Effector CD8-positive, alpha-beta T cell (primary cell): Measurements from ENCODE around the gene IL1A.

ENCODE experiments used
- DNase-seq: peaks from one replicate; lab custom pipeline; 2025; lab: John Stamatoyannopoulos, UW

The IL1A gene

DNA sequence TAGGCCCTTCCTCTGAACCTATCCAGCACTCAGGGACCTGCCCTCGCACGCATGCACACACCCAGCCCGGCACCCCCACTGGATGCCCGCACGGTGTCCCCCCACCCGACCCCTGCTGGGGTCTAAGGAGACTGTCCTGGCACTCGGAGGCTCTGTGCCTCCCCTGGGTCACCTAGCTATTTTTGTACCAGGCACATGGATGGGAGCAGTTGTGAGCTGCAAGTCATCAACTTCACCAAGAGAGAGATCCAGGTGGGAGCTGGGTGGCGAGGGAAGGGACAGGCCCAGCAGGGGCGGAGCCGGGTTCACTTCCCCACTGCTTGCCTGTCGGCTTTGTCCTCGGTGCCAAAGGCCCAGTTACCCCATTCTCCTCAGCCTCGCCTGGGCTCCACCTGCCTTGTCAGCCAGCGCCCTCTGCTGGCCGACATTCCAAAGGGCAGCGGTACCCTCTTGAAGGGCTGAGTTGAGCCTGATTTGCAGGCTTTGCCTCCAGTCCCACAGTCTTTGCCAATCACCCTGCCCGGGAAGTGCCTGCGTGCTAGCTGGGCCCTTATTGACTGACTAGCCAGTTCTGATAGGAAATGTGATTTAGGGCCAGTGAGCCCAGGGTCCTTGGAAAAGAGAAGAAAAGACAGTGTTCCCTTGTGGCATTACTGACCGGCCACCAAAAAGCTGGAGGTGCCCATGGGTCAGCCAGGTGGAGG, 57.7 kb downstream of the IL1A start:
- peak; percentile 78 for DNase-seq

DNA sequence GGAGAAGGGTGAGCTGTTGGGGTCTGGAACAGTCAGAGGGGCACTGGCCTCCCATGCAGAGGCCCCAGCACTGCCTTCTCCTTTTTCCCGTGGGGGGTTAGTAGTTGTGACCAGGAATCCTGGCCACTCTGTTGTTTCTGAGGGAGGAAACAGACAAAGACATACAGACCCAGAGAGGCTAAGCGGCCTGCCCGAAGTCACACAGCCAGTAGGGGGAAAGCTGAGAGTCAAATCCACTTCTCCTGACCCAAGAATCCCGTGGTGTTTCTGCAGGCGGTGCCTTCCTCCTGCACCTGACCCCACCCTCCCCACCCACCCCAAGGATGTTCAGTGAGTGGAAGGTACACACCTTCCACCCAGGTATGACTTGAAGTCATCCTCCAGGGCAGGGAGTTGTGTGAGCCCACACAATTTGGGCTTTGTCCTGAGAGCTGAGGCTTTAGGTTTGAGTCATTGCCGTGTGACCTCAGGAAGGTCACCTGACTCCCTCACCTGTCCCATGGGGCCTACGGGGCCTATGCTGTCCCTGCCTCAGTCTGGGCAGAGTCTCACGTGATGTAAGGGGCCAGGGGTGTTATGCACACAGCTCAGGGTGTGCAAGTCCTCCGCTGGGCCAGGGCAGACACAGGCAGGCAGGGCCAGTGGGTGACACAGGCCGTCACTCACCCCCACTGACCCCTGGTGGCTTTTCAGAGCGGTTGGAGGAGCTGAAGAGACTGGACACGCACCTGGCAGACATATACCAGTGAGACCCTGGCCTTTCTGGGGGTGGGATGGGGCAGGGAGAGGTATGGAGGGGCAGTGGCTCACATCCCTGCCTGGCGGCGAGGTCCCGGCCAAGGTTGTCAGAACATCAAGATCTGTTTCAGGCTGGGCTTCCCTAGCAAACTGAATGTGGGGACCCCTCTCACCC, 58.5 kb downstream of the IL1A start:
- DNase-seq, result no peak

DNA sequence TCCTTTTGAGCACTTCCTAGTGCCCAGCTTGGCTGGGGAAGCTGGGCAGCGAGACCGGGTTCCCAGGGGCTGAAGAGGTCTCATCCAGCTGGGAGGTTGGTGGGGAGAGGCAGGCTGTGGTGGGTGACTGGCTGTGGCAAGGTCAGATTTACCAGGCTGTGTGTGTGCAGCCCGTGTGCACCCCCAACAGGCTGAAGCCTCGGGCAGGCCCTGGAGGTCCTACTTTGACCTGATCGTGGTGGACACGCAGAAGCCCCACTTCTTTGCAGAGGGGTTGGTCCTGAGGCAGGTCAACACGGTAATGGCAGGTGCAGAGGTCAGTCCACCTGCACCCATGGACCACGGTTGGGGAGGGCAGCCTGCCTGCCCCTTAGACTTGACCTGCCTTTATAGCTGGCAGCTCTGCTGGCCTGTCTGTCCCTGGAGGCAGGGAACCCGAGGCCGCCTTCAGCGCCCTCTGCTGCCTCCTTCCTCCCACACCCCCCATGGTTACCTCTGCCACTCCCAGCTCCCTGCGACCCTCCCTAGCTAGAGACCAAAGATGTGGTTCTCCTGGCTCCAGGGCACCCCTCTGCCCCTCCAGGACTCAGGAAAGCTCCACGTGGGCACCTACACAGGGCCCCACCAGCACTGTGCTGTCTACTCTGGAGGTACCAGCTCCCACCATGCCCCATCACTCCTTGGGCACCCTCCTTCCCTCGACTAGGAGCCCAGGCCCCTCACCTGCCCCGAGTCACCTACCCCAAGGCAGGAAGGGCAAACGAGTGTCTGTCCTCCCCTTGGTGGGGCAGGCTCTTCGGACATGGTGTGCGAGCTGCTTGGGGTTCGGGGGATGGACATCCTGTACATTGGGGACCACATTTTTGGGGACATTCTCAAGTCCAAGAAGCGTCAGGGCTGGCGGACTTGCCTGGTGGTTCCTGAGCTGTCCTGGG, 59.4 kb downstream of the IL1A start:
- DNase-seq, result no peak

DNA sequence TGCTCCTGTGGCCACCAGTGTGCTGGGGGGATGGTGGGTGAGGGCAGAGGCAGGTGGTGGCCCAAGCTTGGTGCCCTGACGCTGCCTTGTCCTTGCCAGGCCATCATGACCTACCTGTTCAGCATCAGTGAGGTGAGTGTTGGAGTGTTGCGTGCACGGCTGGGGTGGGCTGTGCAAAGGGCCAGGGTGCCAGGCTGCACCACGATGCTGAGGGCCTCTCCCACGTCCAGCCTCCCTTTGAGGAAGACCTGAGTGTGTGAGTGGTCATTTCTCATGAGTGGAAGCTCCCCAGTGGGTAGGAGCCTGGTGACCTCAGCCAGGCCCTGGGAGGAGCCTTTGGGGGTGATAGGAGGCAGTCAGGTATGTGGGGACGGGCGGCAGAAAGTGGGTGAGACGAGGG, 60.3 kb downstream of the IL1A start:
- no peak for DNase-seq
